Renal cortex interstitium (tissue), 11 donors: Measurements from ENCODE around the gene NKIRAS1. TPM values are rescaled to one million over a fixed set of nuclear protein-coding genes. Genes with fewer than 3 reads are reported as not detected.
"Not testable (repeated sequence)": the region's sequence is repeated elsewhere in the genome, so short reads cannot be mapped to it uniquely, and the experiment has no call there.

Experiments
- DNase-seq, 11 donors: peaks; one replicate each; pipeline ENCODE4 v3.0.0-alpha.2; 2013; ENCODE audit warnings: low read depth in 9 of 11, low spot score in 4 of 11; ENCODE audit errors: extremely low read depth in 1 of 11
- polyA plus RNA-seq, 3 donors: library from polyadenylated mRNA; unstranded; fragments of 120-200 nt; gene quantifications; one replicate each; pipeline ENCODE4 v1.2.1, GENCODE V29; 2013; ENCODE audit not compliant: insufficient read length in 3 of 3

Gene NKIRAS1
- polyA plus RNA-seq, 3 donors = 14.7 to 21.9 (median 18.9) TPM

DNA sequence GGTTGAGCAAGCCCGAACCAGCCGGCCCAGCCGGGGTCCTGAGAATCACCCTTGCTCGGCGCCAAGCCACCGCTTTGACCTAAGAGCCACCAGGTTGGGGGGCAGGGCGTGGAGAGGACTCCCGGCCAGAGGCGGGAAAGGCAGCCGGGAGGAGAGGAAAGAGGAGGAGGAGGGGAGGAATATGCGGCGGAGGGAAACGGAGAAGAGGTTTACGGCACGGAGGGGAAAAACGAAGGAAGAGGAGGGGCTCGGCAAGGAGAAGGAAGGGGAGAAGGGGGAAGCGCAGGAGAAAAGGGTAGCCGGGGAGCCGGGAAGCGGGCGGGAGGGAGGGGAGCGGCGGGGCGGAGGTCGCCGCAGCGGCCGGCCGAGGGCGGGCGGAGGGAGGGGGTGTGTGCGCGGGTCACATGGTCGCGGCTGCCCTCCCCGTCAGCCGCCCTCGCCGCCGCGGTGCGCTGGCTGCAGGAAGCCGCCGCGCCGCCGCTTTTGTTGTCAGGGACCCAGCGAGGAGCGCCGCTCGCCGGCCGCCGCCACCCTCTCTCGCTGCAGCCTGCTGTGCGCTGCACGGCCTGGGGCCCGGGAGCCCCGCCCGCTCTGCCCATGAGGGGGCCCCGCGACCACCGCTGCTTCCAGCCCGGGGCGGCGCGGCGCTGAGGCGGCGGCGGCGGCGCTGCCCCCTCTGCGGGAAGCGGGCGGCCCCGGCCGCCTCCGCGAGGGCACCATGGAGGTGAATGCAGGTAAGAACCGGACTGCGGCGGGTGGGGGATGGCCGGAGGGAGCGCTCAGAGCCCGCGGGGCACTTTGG, 28.3 kb upstream of the NKIRAS1 start, which contains the start of gene NR1D2:
Gene NR1D2 (plus strand): TSS at position 426 of the 802 bp plus-strand sequence. CDS start 293 bp downstream, at position 719.
- DNase-seq = peak in 10 of 11 donors; percentile 53 to 78 (median 72)

DNA sequence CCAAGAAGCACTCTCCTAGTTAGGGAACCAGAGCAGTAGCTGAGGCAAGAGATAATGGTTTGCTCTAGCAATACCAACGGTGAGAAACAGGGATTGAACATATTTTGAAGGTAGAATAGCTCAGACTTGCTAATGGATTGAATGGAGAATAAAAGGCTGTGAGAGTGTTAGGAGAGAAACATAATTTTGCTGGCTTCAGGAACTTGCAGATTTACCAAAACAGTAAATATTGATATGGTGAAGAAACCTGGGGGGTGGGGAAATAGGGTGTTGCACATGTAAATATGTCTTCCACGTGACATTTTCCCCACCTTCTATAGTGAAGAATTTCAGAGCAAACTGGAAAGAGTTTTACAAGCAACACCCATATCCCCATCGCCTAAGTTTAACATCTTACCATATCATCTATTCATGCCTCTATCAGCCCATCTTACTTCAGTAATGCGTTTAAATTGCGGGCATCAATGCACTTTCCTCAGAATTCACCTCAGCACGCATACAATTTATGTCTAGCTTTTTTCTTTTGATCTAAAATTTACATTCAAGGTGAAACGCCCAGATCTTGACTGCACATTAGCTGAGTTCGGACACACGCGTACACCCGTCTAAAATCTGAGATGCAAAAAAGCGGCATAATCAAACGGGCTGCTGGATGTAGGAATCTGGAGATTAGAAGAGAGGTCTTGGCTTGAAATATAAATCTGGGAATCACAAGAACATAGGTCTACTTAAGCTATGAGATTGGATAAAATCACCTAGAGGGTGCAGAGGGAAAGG, 27.4 kb upstream of the NKIRAS1 start:
- no peak for DNase-seq

DNA sequence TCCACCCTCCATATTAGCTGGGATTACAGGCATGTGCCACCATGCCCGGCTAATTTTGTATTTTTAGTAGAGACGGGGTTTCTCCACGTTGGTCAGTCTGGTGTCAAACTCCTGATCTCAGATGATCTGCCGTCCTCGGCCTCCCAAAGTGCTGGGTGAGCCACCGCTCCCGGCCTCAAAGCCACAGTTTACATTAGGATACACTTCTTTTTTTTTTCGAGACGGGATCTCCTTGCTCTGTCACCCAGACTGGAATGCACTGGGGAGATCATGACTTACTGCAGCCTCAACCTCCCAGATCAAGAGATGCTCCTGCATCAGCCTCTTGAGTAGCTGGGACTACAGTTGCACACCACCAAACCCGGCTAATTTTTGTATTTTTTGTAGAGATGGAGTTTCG, 25.8 kb upstream of the NKIRAS1 start:
- DNase-seq = no peak

DNA sequence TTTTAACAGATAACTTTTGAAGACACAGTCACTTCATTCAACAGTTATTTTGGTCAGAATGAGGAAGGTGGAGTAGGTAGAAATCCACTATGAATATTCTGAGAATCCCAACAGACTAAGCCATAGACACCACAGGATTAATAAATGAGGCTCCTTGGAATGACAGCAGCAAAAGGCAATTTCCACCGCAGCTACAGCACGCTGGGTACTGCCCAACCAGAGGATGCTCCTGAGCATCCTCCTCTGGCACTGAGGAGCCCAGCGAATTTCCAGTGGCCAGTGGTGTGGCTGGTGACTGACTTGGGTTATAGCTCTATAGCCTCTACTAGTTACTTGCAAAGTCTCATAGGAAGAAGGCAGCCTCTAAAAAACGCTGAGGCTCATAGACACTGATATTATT, 24.6 kb upstream of the NKIRAS1 start:
- DNase-seq = no peak

DNA sequence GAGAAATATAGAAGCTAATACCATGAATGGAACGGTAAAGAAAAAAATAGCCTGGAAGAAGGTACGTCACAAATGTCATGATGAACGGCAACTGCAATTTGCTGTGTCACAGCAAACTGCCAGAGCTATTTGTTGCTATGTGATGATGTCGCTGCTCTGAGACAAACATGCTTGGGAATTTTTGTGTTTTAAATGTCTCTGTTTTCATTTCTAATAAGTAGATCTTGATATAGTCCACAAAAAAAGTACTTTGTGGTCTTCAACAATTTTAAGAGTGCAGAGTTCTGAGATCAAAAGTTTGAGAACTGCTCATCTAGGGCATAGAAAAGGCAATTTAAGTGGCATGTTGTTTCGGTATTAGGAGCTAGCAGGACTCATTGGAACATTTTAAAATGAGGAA, 24.0 kb upstream of the NKIRAS1 start:
- no peak for DNase-seq

DNA sequence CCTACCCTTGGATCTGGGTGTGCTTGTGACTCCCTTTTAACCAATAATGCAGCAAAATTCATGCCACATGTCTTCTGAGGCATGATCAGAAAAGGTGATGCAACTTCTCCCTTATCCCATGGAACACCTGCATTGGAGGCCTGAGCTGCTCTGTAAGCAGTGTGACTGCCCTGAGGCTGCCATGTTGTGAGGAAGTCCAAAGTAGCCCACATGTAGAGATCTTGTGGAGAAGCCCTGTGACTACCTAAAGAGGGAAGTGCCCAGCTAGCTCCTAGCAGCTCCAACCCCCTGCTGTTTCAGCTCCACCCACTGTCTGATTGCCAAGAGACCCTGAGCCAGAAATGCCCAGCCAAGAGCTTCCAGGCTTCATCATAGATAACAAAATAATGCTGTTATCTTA, 21.9 kb upstream of the NKIRAS1 start:
- DNase-seq = no peak

DNA sequence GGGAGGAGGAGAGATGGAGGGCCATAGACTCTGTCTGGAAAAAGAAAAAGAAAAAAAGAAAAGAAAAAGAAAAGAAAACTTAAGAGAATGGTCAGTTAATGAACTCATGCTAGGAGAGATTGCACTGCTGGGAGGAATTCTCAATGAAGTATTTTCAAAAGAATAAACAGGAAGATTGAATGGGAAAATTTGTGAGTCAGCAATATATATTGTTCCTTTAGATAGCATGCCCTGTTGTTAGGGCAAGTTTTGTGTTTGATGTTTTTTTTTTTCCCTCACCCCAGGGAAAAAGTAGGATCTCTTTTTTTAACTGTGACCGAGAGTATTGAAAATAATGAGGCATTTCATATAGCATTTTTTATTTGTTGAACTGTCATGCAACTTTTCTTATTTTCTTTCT, 20.5 kb upstream of the NKIRAS1 start:
- no peak for DNase-seq

DNA sequence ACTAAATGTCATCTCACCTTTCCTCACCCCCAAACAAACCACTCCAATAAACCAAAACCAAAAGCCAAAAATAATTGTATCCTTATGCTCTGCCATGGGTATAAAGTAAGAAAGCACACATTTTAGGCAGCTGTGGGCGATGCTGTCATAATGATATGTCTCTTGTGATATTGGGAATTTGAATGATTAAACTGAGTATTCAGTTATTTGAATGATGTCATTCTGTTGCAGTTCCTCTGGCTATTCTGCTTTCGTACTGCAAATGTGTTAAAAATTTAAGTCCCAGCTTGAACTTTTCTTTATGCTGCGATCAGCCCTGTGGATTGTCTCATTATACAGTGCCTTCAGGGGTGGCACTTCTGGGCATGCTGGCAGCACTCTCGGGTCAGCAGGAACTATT, 17.5 kb upstream of the NKIRAS1 start:
- DNase-seq = no peak

DNA sequence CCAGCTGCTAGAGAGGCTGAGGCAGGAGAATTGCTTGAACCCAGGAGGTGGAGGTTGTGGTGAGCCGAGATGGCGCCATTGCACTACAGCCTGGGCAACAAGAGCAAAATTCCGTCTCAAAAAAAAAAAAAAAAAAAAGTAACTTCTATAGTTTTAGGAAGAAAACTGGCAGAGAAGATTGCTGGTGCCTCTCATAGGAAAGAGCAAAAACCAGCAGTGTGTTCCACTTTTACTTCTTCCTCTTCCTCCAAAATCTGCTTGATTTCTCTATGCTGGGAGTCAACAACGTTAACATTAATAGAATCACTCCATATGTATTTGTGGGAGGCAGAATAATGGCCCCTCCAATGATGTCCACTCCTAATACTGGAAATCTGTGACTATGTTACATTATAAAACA, 15.8 kb upstream of the NKIRAS1 start:
- DNase-seq = no peak

DNA sequence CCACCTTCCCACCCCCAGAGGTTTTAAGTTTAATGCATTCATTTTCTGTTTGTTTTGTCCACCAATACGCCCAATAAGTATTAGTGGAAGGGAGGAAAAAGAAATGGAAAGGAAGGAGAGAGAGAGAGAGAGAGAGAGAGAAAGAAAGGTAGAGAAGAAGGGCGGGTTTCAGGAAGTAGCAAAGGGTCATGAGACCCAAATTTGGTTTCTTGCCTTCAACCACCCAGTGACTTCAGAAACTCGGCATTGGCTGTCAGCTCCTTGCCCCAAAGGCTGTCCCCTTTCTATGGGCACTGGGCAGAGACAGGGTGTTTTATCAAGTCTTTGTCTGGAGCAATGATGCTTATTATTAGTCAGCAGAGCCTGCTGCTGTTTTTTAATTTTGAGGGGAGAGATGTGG, 14.8 kb upstream of the NKIRAS1 start:
- no peak for DNase-seq

DNA sequence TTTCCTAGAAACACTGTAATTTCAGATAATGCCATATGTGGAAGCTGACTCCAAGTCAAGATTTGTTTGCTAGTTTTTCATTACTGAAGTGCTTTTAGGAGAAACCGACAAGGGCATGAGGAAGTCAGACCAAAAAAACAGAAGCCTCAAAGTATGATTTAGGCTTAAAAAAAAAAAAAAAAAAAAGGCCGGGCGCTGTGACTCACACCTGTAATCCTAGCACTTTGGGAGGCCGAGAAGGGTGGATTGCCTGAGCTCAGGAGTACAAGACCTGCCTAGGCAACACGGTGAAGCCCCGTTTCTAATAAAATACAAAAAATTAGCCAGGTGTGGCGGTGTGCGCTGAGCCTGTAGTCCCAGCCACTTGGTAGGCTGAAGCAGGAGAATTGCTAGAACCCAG, 11.7 kb upstream of the NKIRAS1 start:
- DNase-seq = no peak

DNA sequence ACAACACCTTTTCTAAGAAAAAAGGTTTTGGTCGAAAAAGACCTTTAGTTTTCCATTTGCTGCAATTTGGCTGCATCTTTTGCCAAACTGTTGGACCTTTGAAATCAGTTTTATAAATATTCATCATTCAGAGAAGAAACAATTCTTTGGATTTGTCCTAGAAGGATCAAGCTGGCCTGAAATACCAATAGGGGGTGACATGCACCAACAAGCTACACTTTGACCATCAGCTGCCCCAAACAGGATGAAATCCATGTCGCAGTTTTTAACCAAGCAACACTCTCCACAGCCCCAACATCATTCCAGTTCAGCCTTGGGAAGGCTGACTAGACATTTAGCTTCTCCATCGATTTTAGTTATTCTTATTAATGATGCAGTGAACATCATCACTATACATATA, 9.9 kb upstream of the NKIRAS1 start:
- DNase-seq = no peak

DNA sequence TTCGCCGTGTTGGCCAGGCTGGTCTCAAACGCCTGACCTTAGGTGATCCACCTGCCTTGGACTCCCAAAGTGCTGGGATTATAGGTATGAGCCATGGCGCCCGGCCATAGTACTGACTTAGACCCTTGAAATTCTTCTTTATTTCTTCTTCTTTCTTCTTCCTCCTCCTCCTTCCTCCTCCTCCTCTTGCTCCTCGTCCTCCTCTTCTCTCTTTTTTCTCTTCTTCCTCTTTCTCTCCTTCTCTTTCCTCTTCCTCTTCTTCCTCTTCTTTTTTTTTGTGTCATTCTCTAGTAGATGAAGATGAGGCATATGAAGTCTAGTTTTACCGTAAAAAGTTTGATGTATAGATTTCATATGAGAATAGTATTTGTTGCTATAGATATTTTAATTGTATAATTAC, 9.5 kb upstream of the NKIRAS1 start:
- DNase-seq = no peak

DNA sequence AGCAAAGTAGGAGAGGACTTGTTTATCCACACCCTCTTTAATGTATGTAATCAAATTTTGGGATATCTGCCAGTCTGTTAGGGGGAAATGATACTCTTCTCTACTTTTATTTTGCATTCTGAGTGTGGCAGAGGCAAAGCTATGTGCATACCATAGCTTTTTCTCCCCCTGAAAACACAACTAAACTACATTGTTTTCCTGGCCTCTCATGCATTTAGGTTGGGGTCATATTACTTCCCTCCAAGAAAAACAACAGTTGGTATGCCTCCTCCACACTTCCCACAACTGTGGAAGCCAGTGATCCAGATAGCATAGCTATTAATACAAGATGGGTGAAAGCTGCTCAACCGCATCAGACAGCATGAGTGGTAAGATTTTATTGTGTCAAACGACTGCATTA, 7.0 kb upstream of the NKIRAS1 start:
- DNase-seq = peak in 7 of 11 donors; percentile 26 to 70 (median 61)

DNA sequence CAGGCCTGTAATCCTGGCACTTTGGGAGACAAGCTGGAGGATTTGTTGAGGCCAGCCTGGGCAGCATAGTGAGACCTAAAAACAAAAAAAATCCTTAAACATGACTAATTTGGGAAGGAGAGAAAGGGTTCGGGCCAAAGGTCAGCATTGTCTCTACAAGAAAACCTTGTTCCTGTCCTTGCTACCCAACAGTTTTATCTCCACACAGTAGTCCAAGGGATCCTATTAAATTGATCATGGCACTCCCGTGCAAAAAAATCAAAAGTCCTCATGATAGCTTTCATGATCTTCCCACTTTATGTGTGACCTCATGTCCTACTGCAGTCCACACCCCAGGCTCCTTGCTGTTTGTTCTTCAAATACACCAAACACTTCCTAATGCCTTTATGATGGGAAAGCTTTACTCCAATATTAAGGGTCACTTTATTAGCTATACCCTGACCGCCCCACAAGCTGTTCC, 4.3 kb upstream of the NKIRAS1 start:
- no peak for DNase-seq

DNA sequence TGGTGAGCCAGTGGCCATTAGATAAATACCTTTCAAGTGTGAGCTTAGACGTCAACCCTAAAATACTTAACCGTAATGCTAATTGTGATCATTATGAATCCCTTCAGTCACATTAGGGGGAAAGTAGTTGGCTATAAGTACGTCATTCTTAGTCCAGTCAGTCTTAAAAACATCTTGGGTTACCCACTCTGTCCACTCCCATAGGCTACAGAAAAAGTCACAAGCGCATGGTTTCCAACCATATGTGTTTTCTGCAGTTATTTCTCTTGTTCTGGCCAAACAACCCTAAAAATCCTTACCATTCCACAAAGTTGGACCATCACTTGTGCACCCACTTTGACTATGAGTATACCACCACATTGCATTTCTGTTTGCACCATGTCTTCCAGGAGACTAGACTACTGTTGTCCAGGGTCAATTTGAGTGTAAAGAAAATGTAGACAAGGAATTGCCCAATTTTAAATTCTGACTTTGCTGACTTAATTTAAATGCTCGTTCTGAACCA, 3.4 kb upstream of the NKIRAS1 start:
- no peak for DNase-seq

DNA sequence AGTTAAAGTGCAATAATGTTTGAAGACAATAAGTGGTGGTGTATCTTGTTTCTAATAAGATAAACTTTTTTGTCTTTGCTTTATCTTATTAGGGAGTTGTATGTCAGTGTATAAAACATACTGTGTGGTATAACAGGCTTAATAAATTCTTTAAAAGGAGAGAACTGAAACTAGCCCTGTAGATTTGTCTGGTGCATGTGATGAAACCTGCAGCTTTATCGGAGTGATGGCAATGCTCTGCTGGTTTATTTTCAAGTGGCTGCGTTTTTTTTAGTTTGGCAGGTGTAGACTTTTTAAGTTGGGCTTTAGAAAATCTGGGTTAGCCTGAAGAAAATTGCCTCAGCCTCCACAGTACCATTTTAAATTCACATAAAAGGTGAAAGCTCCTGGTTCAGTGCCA, 2.8 kb upstream of the NKIRAS1 start:
- no peak for DNase-seq

DNA sequence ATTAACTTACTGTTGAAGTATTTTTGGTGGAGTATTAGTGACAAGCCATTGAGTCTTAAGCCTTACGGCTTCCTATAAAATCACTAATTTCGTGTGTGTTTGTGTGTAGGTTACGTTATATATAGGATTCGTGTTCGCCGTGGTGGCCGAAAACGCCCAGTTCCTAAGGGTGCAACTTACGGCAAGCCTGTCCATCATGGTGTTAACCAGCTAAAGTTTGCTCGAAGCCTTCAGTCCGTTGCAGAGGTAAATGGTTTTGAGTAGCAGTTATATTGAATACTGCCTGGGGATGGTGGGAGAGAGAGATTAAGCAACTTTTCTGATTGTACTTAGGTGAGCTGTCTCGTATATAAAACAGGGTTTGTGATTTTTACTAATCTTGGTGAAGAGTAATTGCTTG, 1.5 kb upstream of the NKIRAS1 start:
- not testable (repeated sequence) for DNase-seq

DNA sequence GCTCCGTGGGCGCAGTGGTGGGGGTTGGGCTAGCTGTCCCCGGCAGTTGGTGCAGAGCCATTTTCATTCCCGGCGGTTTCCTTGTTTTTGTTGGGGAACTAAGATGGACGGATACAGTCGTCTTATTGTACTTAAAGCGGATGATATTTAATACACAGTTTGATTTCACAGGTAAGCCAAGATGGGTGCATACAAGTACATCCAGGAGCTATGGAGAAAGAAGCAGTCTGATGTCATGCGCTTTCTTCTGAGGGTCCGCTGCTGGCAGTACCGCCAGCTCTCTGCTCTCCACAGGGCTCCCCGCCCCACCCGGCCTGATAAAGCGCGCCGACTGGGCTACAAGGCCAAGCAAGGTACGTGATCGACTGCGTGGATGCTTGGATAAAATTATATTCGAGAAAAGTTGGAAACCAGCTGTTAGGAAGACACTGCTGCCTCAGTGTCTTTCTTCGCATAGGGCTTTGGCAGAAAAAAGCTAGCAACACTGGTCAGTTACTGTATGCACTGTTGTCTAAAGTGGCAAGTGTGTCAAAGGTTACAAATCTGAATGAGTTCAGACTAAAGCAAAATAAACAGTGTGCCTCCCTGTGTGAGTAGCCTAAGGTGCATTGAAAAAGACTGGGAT, 1.0 kb upstream of the NKIRAS1 start:
- peak in 9 of 11 donors; percentile 39 to 64 (median 50) for DNase-seq
